Transverse colon (tissue), 3 donors: ENCODE results near the gene FKBP14.

ENCODE experiments used
- CTCF ChIP-seq, 5 experiments: fragments of 200-600 bp in 3 of 5; fragments of 450-650 bp in 2 of 5; sonication (generic) in 3 of 5; IDR thresholded peaks; 1 replicate in 2 of 5; 2 replicates in 3 of 5; pipeline ENCODE4 v1.5.1; 2016 to 2017; ENCODE audit warnings: antibody characterized with exemption in 5 of 5, inconsistent platforms in 3 of 5, mild to moderate bottlenecking in 2 of 5, moderate library complexity in 1 of 5
- EP300 ChIP-seq: sonication (generic); formaldehyde crosslinking; IDR thresholded peaks from one replicate; pipeline ENCODE4 v1.6.1; 2017; ENCODE audit warnings: antibody characterized with exemption, low read depth

GRCh38 chr7:30066687-30067086 is 40.2 kb upstream of the FKBP14 start:
- TF ChIP-seq CTCF (IDR thresholded peaks at IDR 0.05) (no peak), EP300 (no peak)
